NCI-H1417 treated with DMSO at 0.1 percent for 48 hours (cell line): ENCODE results near the gene MADCAM1.

Source experiments
- DNase-seq: peaks from one replicate; lab custom pipeline; 2025; lab: John Stamatoyannopoulos, UW

MADCAM1 gene

GRCh38 chr19:532561-533363 is 36.5 kb downstream of the MADCAM1 start:
- DNase-seq = no peak

- no peak for DNase-seq
Measured at GRCh38 chr19:533364-534058, 37.2 kb downstream of the MADCAM1 start.

GRCh38 chr19:534088-534487 is 37.8 kb downstream of the MADCAM1 start:
- no peak for DNase-seq

GRCh38 chr19:535017-535835 is 38.9 kb downstream of the MADCAM1 start:
- DNase-seq = no peak

DNA sequence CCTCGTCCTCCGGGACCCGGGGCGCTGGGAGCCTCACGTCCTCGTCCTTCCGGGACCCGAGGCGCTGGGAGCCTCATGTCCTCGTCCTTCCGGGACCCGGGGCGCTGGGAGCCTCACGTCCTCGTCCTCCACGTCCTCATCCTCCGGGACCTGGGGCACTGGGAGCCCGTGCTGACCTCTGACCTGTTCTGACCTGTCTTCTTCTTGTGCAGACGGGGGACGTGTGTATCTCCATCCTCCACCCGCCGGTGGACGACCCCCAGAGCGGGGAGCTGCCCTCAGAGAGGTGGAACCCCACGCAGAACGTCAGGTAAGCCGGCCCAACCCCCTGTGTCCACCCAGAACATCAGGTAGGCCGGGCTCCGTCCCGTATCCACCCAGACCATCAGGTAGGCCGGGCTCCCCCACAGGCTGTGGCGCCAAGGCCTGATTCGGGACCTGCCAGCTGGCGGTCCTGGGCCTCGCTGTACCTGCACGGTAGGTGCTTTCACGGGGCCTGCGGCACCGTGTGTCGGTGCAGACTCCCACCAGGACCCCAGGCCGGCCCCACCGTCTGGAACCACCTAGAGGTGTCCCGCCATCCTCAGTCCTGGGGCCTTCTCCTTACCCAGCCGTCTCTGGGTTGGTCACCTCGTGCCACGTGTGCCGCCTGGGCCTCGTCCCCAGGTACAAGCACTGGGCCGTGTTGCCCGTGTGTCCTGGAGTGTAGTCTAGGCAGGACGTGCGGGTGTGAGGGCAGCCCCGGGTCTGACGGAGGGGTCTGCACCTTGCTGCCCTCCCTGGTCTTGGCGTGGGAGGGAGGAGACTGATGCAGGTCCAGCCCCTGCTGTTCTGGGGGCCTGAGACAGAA is 40.0 kb downstream of the MADCAM1 start:
- DNase-seq = no peak

- DNase-seq = no peak
Measured at GRCh38 chr19:536881-537404, 40.7 kb downstream of the MADCAM1 start.

DNA sequence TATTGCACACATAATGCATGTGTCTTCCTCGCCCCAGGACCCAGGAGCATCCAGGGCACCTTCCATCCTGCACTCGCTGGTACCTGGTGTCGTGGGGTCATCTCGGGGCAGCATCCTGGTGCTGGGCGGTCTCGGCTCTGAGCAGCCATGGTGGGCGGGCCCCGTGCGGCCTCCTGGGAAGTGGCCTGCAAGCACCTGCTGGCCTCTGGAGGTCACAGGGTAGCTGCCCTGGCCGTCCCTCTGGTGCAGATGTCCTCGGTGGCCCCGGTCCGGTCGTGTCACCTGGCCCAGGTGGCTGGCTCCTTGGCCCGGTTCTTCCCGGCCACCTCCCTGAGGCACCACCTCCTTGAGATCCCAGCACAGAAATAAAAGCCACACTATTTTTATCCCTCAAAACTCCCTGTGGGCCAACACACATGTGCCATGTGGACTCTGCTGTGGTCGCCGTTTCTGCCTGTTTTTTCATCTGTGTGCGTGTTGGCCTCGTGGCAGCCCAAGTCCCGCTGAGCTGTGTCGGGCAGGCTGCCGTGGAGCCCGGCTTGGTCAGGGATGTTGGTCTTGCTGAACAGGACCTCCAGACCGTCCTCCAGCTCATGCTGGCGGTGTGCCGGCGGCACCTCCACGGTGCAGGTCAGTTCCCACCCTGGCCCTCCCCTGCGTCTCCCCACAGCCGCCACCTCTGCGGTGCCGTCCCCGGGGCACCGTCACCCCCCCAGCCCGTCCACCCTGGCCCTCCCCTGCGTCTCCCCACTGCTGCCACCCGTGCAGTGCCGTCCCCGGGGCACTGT is 42.5 kb downstream of the MADCAM1 start:
- DNase-seq = no peak

DNA sequence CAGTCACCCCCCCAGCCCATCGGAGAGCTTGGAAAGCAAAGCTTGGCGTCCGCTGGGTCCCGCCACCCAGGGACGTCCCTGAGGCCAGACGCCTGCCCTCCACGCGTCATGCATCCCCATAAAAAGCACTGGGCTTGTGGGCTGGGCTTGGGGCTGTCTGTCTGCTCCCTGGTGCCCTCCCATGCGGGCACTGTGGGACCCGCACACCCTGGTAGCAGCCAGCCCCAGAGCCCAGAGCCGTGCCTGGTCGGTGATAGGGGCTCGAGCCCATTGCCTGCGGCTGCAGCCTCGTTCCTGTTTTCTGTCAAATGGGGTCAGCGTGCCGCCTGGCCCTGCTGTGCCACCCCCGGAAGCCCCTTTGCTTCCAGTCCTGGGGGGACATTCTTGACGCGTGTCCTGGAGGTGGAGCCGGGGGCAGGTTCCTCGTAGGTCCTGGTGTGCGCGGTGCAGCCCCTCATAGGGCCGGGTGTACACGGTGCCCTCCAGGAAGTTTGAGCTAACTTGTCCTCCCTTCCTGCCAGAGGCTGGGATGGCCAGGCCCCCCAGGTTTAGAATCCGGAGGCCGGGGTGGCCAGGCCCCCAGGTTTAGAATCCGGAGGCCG is 43.2 kb downstream of the MADCAM1 start:
- DNase-seq = no peak

GRCh38 chr19:540867-541637 is 44.8 kb downstream of the MADCAM1 start:
- no peak for DNase-seq

GRCh38 chr19:541699-542098 is 45.4 kb downstream of the MADCAM1 start:
- no peak for DNase-seq

DNA sequence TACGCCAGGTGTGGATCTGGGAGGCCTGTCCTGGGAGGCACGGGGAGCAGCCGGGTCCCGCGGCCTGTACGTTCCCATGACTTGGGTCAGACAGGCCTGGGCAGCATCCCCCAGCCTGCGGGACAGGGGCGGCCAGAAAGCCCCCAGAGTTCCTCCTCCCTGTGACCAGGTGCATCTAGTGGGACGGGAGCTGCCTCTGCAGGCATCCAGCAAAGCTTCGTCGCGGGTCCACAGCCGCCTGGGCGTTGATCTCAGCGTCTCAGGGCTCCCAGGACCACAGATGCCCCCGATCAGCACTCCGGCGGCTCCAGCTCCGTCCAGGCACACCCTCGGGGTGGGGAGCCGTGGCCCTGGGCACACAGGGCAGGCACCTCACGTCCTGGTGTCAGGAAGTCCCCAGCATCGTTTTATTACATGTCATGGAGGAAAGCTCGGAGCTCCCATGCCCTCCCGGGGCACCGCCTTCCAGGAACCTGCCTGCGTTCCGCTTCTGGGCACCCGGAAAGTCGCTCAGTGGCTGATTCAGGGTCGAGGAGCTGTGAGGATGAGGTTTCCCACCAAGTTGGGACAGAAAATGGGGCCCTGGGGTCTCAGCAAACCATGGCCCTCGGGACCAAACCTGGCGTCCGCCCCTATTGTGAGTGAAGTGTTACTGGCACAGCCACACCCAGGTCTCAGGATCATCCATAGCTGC is 46.0 kb downstream of the MADCAM1 start:
- no peak for DNase-seq

GRCh38 chr19:543910-544608 is 47.8 kb downstream of the MADCAM1 start, which contains the start of gene GZMM:
GZMM (plus strand) TSS chr19:544053; CDS start chr19:544072, 19 bp downstream.
- DNase-seq = no peak

DNA sequence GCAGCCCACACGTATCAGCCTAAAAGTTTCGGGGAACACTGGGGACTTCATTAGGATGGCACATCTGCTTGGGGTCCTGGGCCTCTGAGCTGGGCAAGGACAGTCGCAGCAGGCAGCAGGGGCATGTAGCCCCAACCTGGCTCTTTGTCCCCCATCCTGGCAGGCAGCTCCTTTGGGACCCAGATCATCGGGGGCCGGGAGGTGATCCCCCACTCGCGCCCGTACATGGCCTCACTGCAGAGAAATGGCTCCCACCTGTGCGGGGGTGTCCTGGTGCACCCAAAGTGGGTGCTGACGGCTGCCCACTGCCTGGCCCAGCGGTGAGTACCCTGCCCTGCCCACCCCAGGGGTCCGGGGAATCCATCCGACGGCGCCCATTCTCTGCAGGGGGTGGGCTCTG is 50.8 kb downstream of the MADCAM1 start:
- no peak for DNase-seq

GRCh38 chr19:547836-548720 is 51.8 kb downstream of the MADCAM1 start:
- DNase-seq = no peak

DNA sequence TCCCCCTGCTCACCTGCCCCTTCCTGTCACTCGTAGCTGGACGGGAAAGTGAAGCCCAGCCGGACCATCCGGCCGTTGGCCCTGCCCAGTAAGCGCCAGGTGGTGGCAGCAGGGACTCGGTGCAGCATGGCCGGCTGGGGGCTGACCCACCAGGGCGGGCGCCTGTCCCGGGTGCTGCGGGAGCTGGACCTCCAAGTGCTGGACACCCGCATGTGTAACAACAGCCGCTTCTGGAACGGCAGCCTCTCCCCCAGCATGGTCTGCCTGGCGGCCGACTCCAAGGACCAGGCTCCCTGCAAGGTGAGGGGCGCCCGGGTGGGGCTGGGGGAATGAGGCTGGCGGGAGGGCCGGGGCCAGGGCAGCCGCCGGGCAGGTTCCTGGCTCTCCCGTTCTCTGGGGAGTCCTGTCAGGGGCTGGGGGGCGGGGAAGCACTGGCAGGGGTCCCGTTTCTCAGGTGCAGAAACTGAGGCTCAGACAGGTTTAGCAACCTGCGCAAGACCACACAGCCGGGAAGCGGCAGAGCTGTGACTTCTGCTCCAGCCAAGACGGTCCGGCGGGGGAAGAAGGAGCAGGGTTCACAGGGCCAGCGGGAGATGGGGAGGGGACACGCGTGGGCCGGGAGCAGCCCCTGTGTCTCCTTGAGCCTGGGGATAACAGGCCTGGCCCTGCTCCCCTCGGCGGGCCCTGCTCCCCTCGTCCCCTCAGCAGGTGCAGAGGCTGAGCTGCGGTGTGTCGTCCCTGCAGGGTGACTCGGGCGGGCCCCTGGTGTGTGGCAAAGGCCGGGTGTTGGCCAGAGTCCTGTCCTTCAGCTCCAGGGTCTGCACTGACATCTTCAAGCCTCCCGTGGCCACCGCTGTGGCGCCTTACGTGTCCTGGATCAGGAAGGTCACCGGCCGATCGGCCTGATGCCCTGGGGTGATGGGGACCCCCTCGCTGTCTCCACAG is 52.9 kb downstream of the MADCAM1 start:
- DNase-seq = no peak

- DNase-seq = no peak
Measured at GRCh38 chr19:554817-555216, 58.5 kb downstream of the MADCAM1 start.
